Suprapubic skin (tissue), 4 donors: ENCODE data around the gene NR1H2. TPM values are rescaled to one million over a fixed set of nuclear protein-coding genes. Genes with fewer than 3 reads are reported as not detected.

Source experiments
- DNase-seq, 2 donors: peaks; one replicate each; pipeline ENCODE4 v3.0.0-alpha.2; 2019; ENCODE audit warnings: low spot score in 2 of 2
- H3K27ac ChIP-seq: fragments of 200-600 bp; sonication (generic); one replicate; pipeline ENCODE4 v1.5.1; 2019
- H3K27me3 ChIP-seq: fragments of 200-600 bp; sonication (generic); one replicate; pipeline ENCODE4 v1.5.1; 2019
- H3K36me3 ChIP-seq: fragments of 200-600 bp; sonication (generic); one replicate; pipeline ENCODE4 v1.5.1; 2019
- H3K4me1 ChIP-seq: fragments of 200-600 bp; sonication (generic); one replicate; pipeline ENCODE4 v1.5.1; 2019
- H3K4me3 ChIP-seq: fragments of 200-600 bp; sonication (generic); one replicate; pipeline ENCODE4 v1.5.1; 2019; ENCODE audit warnings: mild to moderate bottlenecking
- H3K9me3 ChIP-seq: fragments of 200-600 bp; sonication (generic); one replicate; pipeline ENCODE4 v1.5.1; 2019
- EP300 ChIP-seq: sonication (generic); formaldehyde crosslinking; IDR thresholded peaks from one replicate; pipeline ENCODE4 v1.6.1; 2017; ENCODE audit warnings: antibody characterized with exemption
- POLR2A ChIP-seq, 2 donors: fragments of 450-650 bp; IDR thresholded peaks; one replicate each; pipeline ENCODE4 v1.6.1; 2017; ENCODE audit warnings: antibody characterized with exemption in 2 of 2, mild to moderate bottlenecking in 2 of 2, moderate library complexity in 2 of 2
- POLR2AphosphoS5 ChIP-seq, 3 donors: sonication (generic); formaldehyde crosslinking; IDR thresholded peaks; one replicate each; pipeline ENCODE4 v1.6.1; 2017; ENCODE audit warnings: antibody characterized with exemption in 3 of 3
- WGBS: methylation state at CpG from one replicate; pipeline ENCODE4 v1.1.5; 2018; 5-methylcytosine and 5-hydroxymethylcytosine counted together
- total RNA-seq, 4 donors: library from RNA; depleted of rRNA; stranded (reverse); fragments of >200 nt; gene quantifications; one replicate each; pipeline ENCODE4 v1.1.0, GENCODE V29; 2016
- TF ChIP-seq, protein P1 (sequence below), 2 donors: fragments of 200-600 bp in 1 of 2; fragments of 450-650 bp in 1 of 2; sonication (generic) in 1 of 2; IDR thresholded peaks; one replicate each; pipeline ENCODE4 v1.5.1; 2016 to 2019; ENCODE audit warnings: antibody characterized with exemption in 2 of 2, mild to moderate bottlenecking in 1 of 2, moderate library complexity in 1 of 2

Gene NR1H2
- total RNA-seq: 10 to 100 TPM; 80.6 to 94.7 (median 88.9) TPM

DNA sequence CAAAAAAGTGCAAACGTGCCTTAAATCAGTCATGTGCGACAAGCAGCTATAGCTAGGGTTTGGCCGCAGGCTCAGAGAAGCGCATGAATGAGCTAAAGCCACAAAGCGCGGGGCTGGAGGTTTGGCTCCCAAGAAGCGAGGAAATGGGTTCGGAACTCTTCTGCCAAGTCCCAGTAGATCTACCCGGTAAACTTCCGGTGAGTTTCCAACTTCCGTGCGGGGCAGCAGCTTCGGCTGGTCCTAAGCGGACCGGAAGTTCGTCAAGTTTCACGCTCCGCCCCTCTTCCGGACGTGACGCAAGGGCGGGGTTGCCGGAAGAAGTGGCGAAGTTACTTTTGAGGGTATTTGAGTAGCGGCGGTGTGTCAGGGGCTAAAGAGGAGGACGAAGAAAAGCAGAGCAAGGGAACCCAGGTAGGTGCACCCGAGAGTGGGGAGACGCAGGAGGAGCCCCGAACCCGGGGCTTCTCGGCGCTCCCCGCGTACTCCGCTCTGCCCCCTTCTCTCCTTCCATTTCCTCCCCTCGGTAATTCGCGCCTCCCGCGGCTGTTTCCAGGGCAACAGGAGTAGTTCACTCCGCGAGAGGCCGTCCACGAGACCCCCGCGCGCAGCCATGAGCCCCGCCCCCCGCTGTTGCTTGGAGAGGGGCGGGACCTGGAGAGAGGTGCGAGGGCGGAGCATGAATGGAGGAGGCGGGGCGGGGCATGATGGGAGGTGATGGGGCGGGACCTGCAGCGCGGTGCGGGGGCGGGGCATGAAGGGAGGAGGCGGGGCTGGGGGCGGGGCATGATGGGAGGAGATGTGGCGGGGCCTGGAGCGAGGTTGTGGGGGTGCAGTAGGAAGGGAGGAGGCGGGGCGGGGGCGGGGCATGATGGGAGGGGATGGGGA, at the start of gene NR1H2:
Gene NR1H2 (plus strand): TSS at position 292 of the 885 bp plus-strand sequence. CDS start 1,149 bp downstream, outside the sequence.
- Histone ChIP-seq H3K27me3 (no peaks in the 10 kb centered on the region), H3K4me3 (peak within 1 kb of the TSS; percentile 97), H3K36me3 (peaks cover 42% of the 10 kb centered on the region), H3K9me3 (no peaks in the 10 kb centered on the region), H3K4me1 (peaks cover 15% of the 10 kb centered on the region), H3K27ac (peak within 1 kb of the TSS; percentile 100)
- peak; percentile 97 for DNase-seq
- WGBS: 2% methylated on average over 62 of the region's 67 CpGs
- TF ChIP-seq, protein P1, sequence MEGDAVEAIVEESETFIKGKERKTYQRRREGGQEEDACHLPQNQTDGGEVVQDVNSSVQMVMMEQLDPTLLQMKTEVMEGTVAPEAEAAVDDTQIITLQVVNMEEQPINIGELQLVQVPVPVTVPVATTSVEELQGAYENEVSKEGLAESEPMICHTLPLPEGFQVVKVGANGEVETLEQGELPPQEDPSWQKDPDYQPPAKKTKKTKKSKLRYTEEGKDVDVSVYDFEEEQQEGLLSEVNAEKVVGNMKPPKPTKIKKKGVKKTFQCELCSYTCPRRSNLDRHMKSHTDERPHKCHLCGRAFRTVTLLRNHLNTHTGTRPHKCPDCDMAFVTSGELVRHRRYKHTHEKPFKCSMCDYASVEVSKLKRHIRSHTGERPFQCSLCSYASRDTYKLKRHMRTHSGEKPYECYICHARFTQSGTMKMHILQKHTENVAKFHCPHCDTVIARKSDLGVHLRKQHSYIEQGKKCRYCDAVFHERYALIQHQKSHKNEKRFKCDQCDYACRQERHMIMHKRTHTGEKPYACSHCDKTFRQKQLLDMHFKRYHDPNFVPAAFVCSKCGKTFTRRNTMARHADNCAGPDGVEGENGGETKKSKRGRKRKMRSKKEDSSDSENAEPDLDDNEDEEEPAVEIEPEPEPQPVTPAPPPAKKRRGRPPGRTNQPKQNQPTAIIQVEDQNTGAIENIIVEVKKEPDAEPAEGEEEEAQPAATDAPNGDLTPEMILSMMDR (IDR thresholded peaks at IDR 0.05): no peak
- TF ChIP-seq POLR2A (IDR thresholded peaks at IDR 0.05) (peak in 1 of 2 donors; percentile 80), POLR2AphosphoS5 (IDR thresholded peaks at IDR 0.05) (peak in 2 of 3 donors; percentile 85 to 87), EP300 (no peak)

- peaks cover 61% of the 10 kb centered on the region for H3K4me1 ChIP-seq
- H3K27ac ChIP-seq: no peak overlapping the region
- H3K27me3 ChIP-seq: peaks cover 59% of the 10 kb centered on the region
- H3K36me3 ChIP-seq: no peaks in the 10 kb centered on the region
- 44% methylated on average over 4 of the region's 4 CpGs for WGBS
- no peak for DNase-seq
- no peak overlapping the region for H3K4me3 ChIP-seq
- H3K9me3 ChIP-seq: no peaks in the 10 kb centered on the region
- TF ChIP-seq EP300 (no peak), POLR2AphosphoS5 (IDR thresholded peaks at IDR 0.05) (no peak), POLR2A (IDR thresholded peaks at IDR 0.05) (no peak)
- TF ChIP-seq, protein P1 (IDR thresholded peaks at IDR 0.05): no peak
Measured at GRCh38 chr19:50327013-50327412, 49.2 kb upstream of the NR1H2 start.

GRCh38 chr19:50327461-50328223, 48.6 kb upstream of the NR1H2 start:
- H3K4me3 ChIP-seq: peak overlapping the region; percentile 43
- H3K36me3 ChIP-seq: no peaks in the 10 kb centered on the region
- H3K27me3 ChIP-seq: peaks cover 65% of the 10 kb centered on the region
- H3K4me1 ChIP-seq: peaks cover 68% of the 10 kb centered on the region
- TF ChIP-seq POLR2A (IDR thresholded peaks at IDR 0.05) (no peak), EP300 (no peak), POLR2AphosphoS5 (IDR thresholded peaks at IDR 0.05) (no peak)
- TF ChIP-seq, protein P1 (IDR thresholded peaks at IDR 0.05): no peak
- no peak overlapping the region for H3K27ac ChIP-seq
- H3K9me3 ChIP-seq: no peaks in the 10 kb centered on the region
- WGBS: 21% methylated on average over 19 of the region's 20 CpGs
- DNase-seq: no peak

DNA sequence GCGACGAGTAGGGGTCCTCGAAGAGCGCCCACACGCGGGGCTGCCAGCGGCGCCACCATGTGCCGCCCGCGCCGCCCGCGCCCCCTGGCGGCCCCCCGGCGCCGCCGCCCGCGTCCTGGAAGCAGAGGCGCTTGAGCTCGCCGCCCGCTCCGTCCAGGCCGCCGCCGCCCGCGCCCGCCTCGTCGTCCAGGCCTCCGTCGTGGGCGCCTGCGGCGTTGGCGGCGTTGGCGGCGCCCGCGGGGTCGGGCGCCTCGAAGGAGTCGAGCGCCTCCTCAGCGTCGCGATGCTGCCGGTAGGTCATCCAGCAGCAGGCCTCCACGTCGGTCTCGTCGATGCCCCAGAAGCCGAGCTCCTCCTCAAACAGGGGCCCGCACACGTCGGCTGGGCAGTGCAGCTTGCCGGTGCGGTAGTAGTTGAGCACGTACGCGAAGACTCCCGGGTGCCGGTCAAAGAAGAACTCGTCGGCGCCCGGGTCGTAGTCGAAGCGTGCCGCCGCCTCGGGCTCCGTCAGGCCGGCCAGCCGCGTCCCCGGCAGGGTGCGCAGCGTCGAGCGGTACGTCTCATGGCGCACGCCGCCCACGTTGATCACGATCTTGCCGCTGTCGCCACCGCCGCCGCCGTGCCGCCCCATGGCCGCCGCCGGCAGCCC, 47.9 kb upstream of the NR1H2 start:
- TF ChIP-seq POLR2AphosphoS5 (IDR thresholded peaks at IDR 0.05) (no peak), POLR2A (IDR thresholded peaks at IDR 0.05) (no peak), EP300 (no peak)
- TF ChIP-seq, protein P1 (IDR thresholded peaks at IDR 0.05): no peak
- H3K4me3 ChIP-seq: peak overlapping the region; percentile 43
- H3K9me3 ChIP-seq: no peaks in the 10 kb centered on the region
- DNase-seq: no peak
- H3K4me1 ChIP-seq: peaks cover 75% of the 10 kb centered on the region
- H3K36me3 ChIP-seq: no peaks in the 10 kb centered on the region
- peaks cover 69% of the 10 kb centered on the region for H3K27me3 ChIP-seq
- WGBS: 1% methylated on average over 42 of the region's 104 CpGs
- no peak overlapping the region for H3K27ac ChIP-seq
